K562 (cell line): Measurements from ENCODE around the gene PTPRG. TPM values are rescaled to one million over a fixed set of nuclear protein-coding genes. Genes with fewer than 3 reads are reported as not detected.

Experiments
- ATAC-seq: fragments of 200-7000 bp; cut with Tn5 transposase; 3 replicates; pipeline ENCODE4 v1.9.1; 2020; ENCODE audit warnings: moderate library complexity
- BruUV-seq: library from RNA; stranded (reverse); fragments of 400-500 nt; replicated peaks from 2 replicates; lab custom pipeline; 2021; lab: Mats Ljungman, UMichigan
- CTCF ChIA-PET: fragments of 300-600 bp; formaldehyde crosslinking; extraction: SDS; loops from one replicate; lab custom pipeline; 2021; ENCODE audit warnings: low intra/inter-chr PET ratio; lab: Yijun Ruan, JAX
- POLR2A ChIA-PET: fragments of 300-600, 350-650 bp; sonication (Branson Sonifier 250); formaldehyde crosslinking; extraction: SDS; loops from one replicate; lab custom pipeline; 2021; ENCODE audit warnings: antibody characterized with exemption, inconsistent platforms; lab: Yijun Ruan, JAX
- DNase-seq, 4 experiments: peaks; one replicate each; pipeline versions ENCODE4 v3.0.0 to v3.0.0-alpha.2; 2011 to 2018; ENCODE audit warnings: low spot score in 3 of 4, mixed read lengths in 3 of 4; ENCODE audit errors: extremely low read depth in 1 of 4
- FAIRE-seq: peaks from 2 replicates; lab custom pipeline; 2011; peaks lifted over from hg19 to GRCh38; lab: Jason Lieb, UNC
- H2AFZ ChIP-seq: 2 replicates; pipeline ENCODE4 v1.6.0; 2011; ENCODE audit warnings: low read depth, low read length, control low read depth, inconsistent platforms
- H3K27ac ChIP-seq: fragments of 200-600 bp; 3 replicates; pipeline ENCODE4 v1.8.0; 2011; ENCODE audit warnings: low read depth, mild to moderate bottlenecking, control low read depth, inconsistent platforms, low read length, moderate library complexity, mixed read lengths; ENCODE audit errors: extremely low read depth
- H3K27me3 ChIP-seq, 2 experiments: fragments of 300-600 bp in 1 of 2; 2 replicates in 1 of 2; 3 replicates in 1 of 2; pipeline versions ENCODE4 v1.6.0 to v1.8.0; 2011; ENCODE audit warnings: inconsistent platforms in 2 of 2, low read length in 2 of 2, mild to moderate bottlenecking in 1 of 2, mixed read lengths in 1 of 2, moderate library complexity in 1 of 2; ENCODE audit not compliant: control insufficient read depth in 2 of 2, insufficient read depth in 2 of 2
- H3K36me3 ChIP-seq: fragments of 300-600 bp; 3 replicates; pipeline ENCODE4 v1.8.0; 2011; ENCODE audit warnings: mild to moderate bottlenecking, low read length, inconsistent platforms; ENCODE audit not compliant: control insufficient read depth, insufficient read depth
- H3K4me1 ChIP-seq, 2 experiments: fragments of 200-600 bp in 1 of 2; replicated peaks in 1 of 2; 2 replicates in 1 of 2; 3 replicates in 1 of 2; pipeline versions ENCODE4 v1.5.1 to v1.8.0; 2011; ENCODE audit warnings: inconsistent platforms in 2 of 2, low read length in 2 of 2, mild to moderate bottlenecking in 1 of 2, mixed read lengths in 1 of 2, moderate library complexity in 1 of 2; ENCODE audit not compliant: control insufficient read depth in 2 of 2, insufficient read depth in 2 of 2
- H3K4me2 ChIP-seq: 2 replicates; pipeline ENCODE4 v1.6.1; 2011; ENCODE audit warnings: low read length, control low read depth, inconsistent platforms, mixed read lengths; ENCODE audit not compliant: insufficient read depth
- H3K4me3 ChIP-seq: fragments of 200-600 bp; sonication (generic), shearing (Covaris generic); 2 replicates; pipeline ENCODE4 v1.5.1; 2016; ENCODE audit warnings: control low read depth, inconsistent platforms
- H3K79me2 ChIP-seq: fragments of 200-600 bp; 3 replicates; pipeline ENCODE4 v1.8.0; 2011; ENCODE audit warnings: low read length, inconsistent platforms; ENCODE audit not compliant: control insufficient read depth, insufficient read depth
- H3K9ac ChIP-seq, 2 experiments: 2 replicates each; pipeline versions ENCODE4 v1.6.0 to v1.6.1; 2011; ENCODE audit warnings: low read depth in 2 of 2, low read length in 2 of 2, control low read depth in 1 of 2, inconsistent platforms in 1 of 2, mild to moderate bottlenecking in 1 of 2, mixed read lengths in 1 of 2; ENCODE audit not compliant: insufficient read depth in 1 of 2
- H3K9me1 ChIP-seq: one replicate; pipeline ENCODE4 v1.6.0; 2011; ENCODE audit warnings: inconsistent platforms, mild to moderate bottlenecking, low read length, moderate library complexity; ENCODE audit not compliant: control insufficient read depth, insufficient read depth
- H3K9me3 ChIP-seq: replicated peaks from 2 replicates; pipeline ENCODE4 v1.5.1; 2011; ENCODE audit warnings: low read depth, low read length, inconsistent platforms; ENCODE audit not compliant: control insufficient read depth, insufficient read depth
- H4K20me1 ChIP-seq: replicated peaks from 2 replicates; pipeline ENCODE4 v1.6.1; 2011; ENCODE audit warnings: low read length, inconsistent platforms, mixed read lengths; ENCODE audit not compliant: control insufficient read depth, insufficient read depth
- ETV6 ChIP-seq, 3 experiments: fragments of 150-350 bp in 1 of 3; sonication (generic) in 1 of 3; formaldehyde crosslinking in 1 of 3; IDR thresholded peaks; 2 replicates each; pipeline versions ENCODE4 v1.6.1 to v1.8.0; 2014 to 2022; ENCODE audit warnings: borderline replicate concordance in 2 of 3, low read depth in 2 of 3, antibody characterized with exemption in 1 of 3, low read length in 1 of 3, mild to moderate bottlenecking in 1 of 3, missing genetic modification reagents in 1 of 3
- FUS ChIP-seq: fragments of 200-400 bp; formaldehyde crosslinking; optimal IDR thresholded peaks from 2 replicates; pipeline ENCODE3; 2017; ENCODE audit warnings: low read depth, low read length
- JUN ChIP-seq, 2 experiments: sonication (generic) in 1 of 2; formaldehyde crosslinking in 1 of 2; IDR thresholded peaks; 2 replicates each; pipeline versions ENCODE4 v1.6.1 to v1.8.0; 2012 to 2022; ENCODE audit warnings: borderline replicate concordance in 2 of 2, mild to moderate bottlenecking in 2 of 2, improper control_type of control experiment in 1 of 2, low read depth in 1 of 2, low read length in 1 of 2, missing genetic modification reagents in 1 of 2
- MAFK ChIP-seq: IDR thresholded peaks from 2 replicates; pipeline ENCODE4 v1.6.1; 2011; ENCODE audit warnings: low read length, improper control_type of control experiment
- SREBF1 ChIP-seq: fragments of 150-350 bp; IDR thresholded peaks from 2 replicates; pipeline ENCODE4 v1.6.1; 2014; ENCODE audit warnings: antibody characterized with exemption, low read depth, low read length, borderline replicate concordance
- SRF ChIP-seq, 2 experiments: fragments of 250-450, 450-650 bp in 1 of 2; sonication (Bioruptor Pico) in 1 of 2; sonication (generic) in 1 of 2; formaldehyde crosslinking; IDR thresholded peaks; 2 replicates each; pipeline versions ENCODE4 v1.5.0 to v1.5.1; 2020 to 2022; ENCODE audit warnings: mild to moderate bottlenecking in 1 of 2, missing genetic modification reagents in 1 of 2
- USF2 ChIP-seq: sonication (generic); formaldehyde crosslinking; IDR thresholded peaks from 2 replicates; pipeline ENCODE4 v1.5.0; 2020; ENCODE audit warnings: missing genetic modification reagents
- YY1 ChIP-seq, 3 experiments: IDR thresholded peaks; 2 replicates each; pipeline ENCODE4 v1.6.1; 2011; ENCODE audit warnings: low read length in 2 of 3, mild to moderate bottlenecking in 2 of 3, moderate library complexity in 2 of 3, borderline replicate concordance in 1 of 3, control low read depth in 1 of 3, low read depth in 1 of 3; ENCODE audit not compliant: insufficient read depth in 3 of 3, insufficient replicate concordance in 2 of 3, control insufficient read depth in 1 of 3, insufficient read length in 1 of 3; ENCODE audit errors: extremely low read depth in 1 of 3
- ZFP1 ChIP-seq: fragments of 450-650 bp; formaldehyde crosslinking; IDR thresholded peaks from 2 replicates; pipeline ENCODE4 v1.4.0; 2020; ENCODE audit warnings: mild to moderate bottlenecking, mixed read lengths
- ZNF133 ChIP-seq: fragments of 250-450 bp; sonication (Bioruptor Pico); IDR thresholded peaks from 2 replicates; pipeline ENCODE4 v1.4.0; 2020; ENCODE audit warnings: mild to moderate bottlenecking
- ZNF324 ChIP-seq: fragments of 250-450 bp; sonication (Bioruptor Pico); IDR thresholded peaks from 2 replicates; pipeline ENCODE4 v1.4.0; 2020; ENCODE audit warnings: mild to moderate bottlenecking
- ZNF436 ChIP-seq: fragments of 250-450, 450-650 bp; sonication (Bioruptor Pico); formaldehyde crosslinking; IDR thresholded peaks from 2 replicates; pipeline ENCODE4 v1.7.0; 2020; ENCODE audit warnings: mild to moderate bottlenecking
- ZSCAN32 ChIP-seq: fragments of 450-650 bp; formaldehyde crosslinking; IDR thresholded peaks from 2 replicates; pipeline ENCODE4 v1.4.0; 2020; ENCODE audit warnings: mild to moderate bottlenecking, moderate library complexity
- WGBS: fragments of 100-300 bp; shearing (Covaris generic); methylation state at CpG from one replicate; pipeline ENCODE4 v1.1.6; 2016; ENCODE audit warnings: low coverage, mixed read lengths; ENCODE audit not compliant: insufficient coverage; ENCODE audit errors: missing lambda C conversion rate; 5-methylcytosine and 5-hydroxymethylcytosine counted together
- in situ Hi-C: fragments of 300-500 bp; cut with MboI; formaldehyde crosslinking; loops from 4 replicates; pipeline ENCODE4 v1.15.0; 2018; ENCODE audit warnings: inconsistent platforms, mixed read lengths
- intact Hi-C: fragments of 100-400 bp; cut with micrococcal nuclease; formaldehyde crosslinking; loops from 2 replicates; pipeline ENCODE4 v1.14.2; 2022
- polyA plus RNA-seq, 8 experiments: library from polyadenylated mRNA; depleted of rRNA in 4 of 8; stranded (reverse) in 5 of 8; unstranded in 3 of 8; fragments of >200 nt; fragmentation: Nextera tagmentation in 2 of 8; fragmentation: Illumina TruSeq in 1 of 8; extraction: Ambion mirVana in 2 of 8; extraction: Trizol in 1 of 8; gene quantifications; 2 replicates each; pipeline versions ENCODE4 v1.2.1 to v1.2.3, GENCODE V29; 2011 to 2014; ENCODE audit warnings: inconsistent platforms in 1 of 8, missing spikeins in 1 of 8
- total RNA-seq, 7 experiments: library from RNA; depleted of rRNA in 6 of 7; stranded (reverse); fragments of >200 nt in 6 of 7; fragmentation: Illumina TruSeq in 2 of 7; extraction: Trizol in 2 of 7; gene quantifications; 2 replicates each; pipeline versions ENCODE4 v1.2.1 to v1.2.3, GENCODE V29; 2011 to 2021; ENCODE audit warnings: low replicate concordance in 1 of 7
- TF ChIP-seq, protein P1 (sequence below): fragments of 450-650 bp; IDR thresholded peaks from 2 replicates; pipeline ENCODE4 v1.6.1; 2016; ENCODE audit warnings: low read depth, mild to moderate bottlenecking, moderate library complexity
- TF ChIP-seq, protein P2 (sequence below): sonication (generic); formaldehyde crosslinking; IDR thresholded peaks from 2 replicates; pipeline ENCODE4 v1.8.1; 2023; ENCODE audit warnings: mild to moderate bottlenecking, missing genetic modification reagents

PTPRG gene
- total and polyA plus RNA-seq, 9 of the 15 experiments (the other 6 are each of a cell fraction or from before 2014, with no cell fraction given): 0.16 TPM; not detected in 8

- ChIA-PET CTCF (no interaction called here), POLR2A (no interaction called here)
- Histone ChIP-seq H3K27ac (no peak overlapping the region), H3K4me2 (no peak overlapping the region), H2AFZ (no peak overlapping the region), H3K9ac (no peak overlapping the region), H3K4me3 (no peak overlapping the region), H3K4me1 (no peaks in the 10 kb centered on the region), H3K27me3 (no peaks in the 10 kb centered on the region), H4K20me1 (no peaks in the 10 kb centered on the region), H3K9me3 (no peaks in the 10 kb centered on the region), H3K9me1 (no peaks in the 10 kb centered on the region), H3K36me3 (no peaks in the 10 kb centered on the region), H3K79me2 (no peaks in the 10 kb centered on the region)
- no TSS peak for BruUV-seq
- intact Hi-C loops: no loop called here
- WGBS: 0% methylated on average over 7 of the region's 7 CpGs
- DNase-seq (no peak), FAIRE-seq (no peak), ATAC-seq (no peak)
- in situ Hi-C loops: no loop called here
- TF ChIP-seq USF2 (CRISPR knock-in tag) (no peak), ZFP1 (CRISPR knock-in tag) (no peak), ETV6 (IDR thresholded peaks at IDR 0.05; ENCODE audit: borderline replicate concordance in 1 of 2, low read depth in 2 of 2, low read length in 1 of 2) (no peak), ETV6 (CRISPR knock-in tag; IDR thresholded peaks at IDR 0.05; ENCODE audit: borderline replicate concordance) (no peak), SRF (CRISPR knock-in tag; IDR thresholded peaks at IDR 0.05) (no peak), ZNF324 (CRISPR knock-in tag) (no peak), YY1 (IDR thresholded peaks at IDR 0.05; ENCODE audit: borderline replicate concordance in 1 of 3, control insufficient read depth in 1 of 3, extremely low read depth in 1 of 3, insufficient read depth in 3 of 3, insufficient read length in 1 of 3, insufficient replicate concordance in 2 of 3, low read depth in 1 of 3, low read length in 2 of 3) (no peak), MAFK (no peak), SREBF1 (no peak), FUS (no peak), ZNF133 (CRISPR knock-in tag) (no peak), ZNF436 (CRISPR knock-in tag) (no peak), JUN (IDR thresholded peaks at IDR 0.05; ENCODE audit: borderline replicate concordance, low read depth, low read length) (no peak), JUN (CRISPR knock-in tag; IDR thresholded peaks at IDR 0.05; ENCODE audit: borderline replicate concordance) (no peak), ZSCAN32 (CRISPR knock-in tag) (no peak)
- TF ChIP-seq, protein P1, sequence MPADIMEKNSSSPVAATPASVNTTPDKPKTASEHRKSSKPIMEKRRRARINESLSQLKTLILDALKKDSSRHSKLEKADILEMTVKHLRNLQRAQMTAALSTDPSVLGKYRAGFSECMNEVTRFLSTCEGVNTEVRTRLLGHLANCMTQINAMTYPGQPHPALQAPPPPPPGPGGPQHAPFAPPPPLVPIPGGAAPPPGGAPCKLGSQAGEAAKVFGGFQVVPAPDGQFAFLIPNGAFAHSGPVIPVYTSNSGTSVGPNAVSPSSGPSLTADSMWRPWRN: no peak
- TF ChIP-seq, protein P2, sequence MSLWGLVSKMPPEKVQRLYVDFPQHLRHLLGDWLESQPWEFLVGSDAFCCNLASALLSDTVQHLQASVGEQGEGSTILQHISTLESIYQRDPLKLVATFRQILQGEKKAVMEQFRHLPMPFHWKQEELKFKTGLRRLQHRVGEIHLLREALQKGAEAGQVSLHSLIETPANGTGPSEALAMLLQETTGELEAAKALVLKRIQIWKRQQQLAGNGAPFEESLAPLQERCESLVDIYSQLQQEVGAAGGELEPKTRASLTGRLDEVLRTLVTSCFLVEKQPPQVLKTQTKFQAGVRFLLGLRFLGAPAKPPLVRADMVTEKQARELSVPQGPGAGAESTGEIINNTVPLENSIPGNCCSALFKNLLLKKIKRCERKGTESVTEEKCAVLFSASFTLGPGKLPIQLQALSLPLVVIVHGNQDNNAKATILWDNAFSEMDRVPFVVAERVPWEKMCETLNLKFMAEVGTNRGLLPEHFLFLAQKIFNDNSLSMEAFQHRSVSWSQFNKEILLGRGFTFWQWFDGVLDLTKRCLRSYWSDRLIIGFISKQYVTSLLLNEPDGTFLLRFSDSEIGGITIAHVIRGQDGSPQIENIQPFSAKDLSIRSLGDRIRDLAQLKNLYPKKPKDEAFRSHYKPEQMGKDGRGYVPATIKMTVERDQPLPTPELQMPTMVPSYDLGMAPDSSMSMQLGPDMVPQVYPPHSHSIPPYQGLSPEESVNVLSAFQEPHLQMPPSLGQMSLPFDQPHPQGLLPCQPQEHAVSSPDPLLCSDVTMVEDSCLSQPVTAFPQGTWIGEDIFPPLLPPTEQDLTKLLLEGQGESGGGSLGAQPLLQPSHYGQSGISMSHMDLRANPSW (CRISPR knock-in tag): no peak
Observed at GRCh38 chr3:61847784-61848462, 286.6 kb downstream of the PTPRG start.
